K562 (cell line): Measurements from ENCODE around the gene TBC1D5.

Experiments
- TRIM24 ChIP-seq, 2 experiments: fragments of 450-650 bp; IDR thresholded peaks; 2 replicates each; pipeline ENCODE4 v1.6.1; 2016
- TF ChIP-seq, protein P1 (sequence below), 3 experiments: IDR thresholded peaks in 2 of 3; conservative IDR thresholded peaks in 1 of 3; 2 replicates each; pipeline ENCODE4 v1.5.1; 2011 to 2012; ENCODE audit warnings: low read length in 3 of 3, mild to moderate bottlenecking in 3 of 3, control low read depth in 2 of 3, improper control_type of control experiment in 1 of 3, inconsistent platforms in 1 of 3, low read depth in 1 of 3, mixed read lengths in 1 of 3, moderate library complexity in 1 of 3; ENCODE audit not compliant: insufficient read depth in 2 of 3
- TF ChIP-seq, protein P2 (sequence below): fragments of 200-600 bp; sonication (generic); IDR thresholded peaks from one replicate; pipeline ENCODE4 v1.6.1; 2012; ENCODE audit warnings: mild to moderate bottlenecking, low read depth, low read length, inconsistent platforms

DNA sequence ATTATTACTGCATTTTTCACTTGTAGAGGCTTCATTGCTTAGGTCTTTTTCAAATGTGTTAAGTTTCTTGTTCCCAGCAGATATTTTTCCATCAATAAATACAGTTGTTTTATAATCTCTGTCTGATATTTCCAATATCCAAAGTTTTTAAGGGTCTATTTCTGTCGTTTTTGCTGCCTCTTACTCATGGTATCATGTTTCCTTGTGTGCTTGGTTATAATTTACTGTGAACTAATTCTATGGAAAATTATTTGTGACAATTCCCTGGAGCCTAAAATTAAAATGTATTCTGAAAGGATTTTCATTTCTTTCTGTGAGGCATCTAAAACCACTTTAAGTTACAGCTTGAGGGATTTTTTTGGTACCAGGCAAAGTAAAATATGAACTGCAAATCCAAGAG is 17.5 kb downstream of the TBC1D5 start:
- TF ChIP-seq TRIM24 (IDR thresholded peaks at IDR 0.05): no peak
- TF ChIP-seq, protein P1, sequence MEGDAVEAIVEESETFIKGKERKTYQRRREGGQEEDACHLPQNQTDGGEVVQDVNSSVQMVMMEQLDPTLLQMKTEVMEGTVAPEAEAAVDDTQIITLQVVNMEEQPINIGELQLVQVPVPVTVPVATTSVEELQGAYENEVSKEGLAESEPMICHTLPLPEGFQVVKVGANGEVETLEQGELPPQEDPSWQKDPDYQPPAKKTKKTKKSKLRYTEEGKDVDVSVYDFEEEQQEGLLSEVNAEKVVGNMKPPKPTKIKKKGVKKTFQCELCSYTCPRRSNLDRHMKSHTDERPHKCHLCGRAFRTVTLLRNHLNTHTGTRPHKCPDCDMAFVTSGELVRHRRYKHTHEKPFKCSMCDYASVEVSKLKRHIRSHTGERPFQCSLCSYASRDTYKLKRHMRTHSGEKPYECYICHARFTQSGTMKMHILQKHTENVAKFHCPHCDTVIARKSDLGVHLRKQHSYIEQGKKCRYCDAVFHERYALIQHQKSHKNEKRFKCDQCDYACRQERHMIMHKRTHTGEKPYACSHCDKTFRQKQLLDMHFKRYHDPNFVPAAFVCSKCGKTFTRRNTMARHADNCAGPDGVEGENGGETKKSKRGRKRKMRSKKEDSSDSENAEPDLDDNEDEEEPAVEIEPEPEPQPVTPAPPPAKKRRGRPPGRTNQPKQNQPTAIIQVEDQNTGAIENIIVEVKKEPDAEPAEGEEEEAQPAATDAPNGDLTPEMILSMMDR (IDR thresholded peaks at IDR 0.05 in 2 of 3, conservative IDR thresholded peaks at IDR 0.05 in 1 of 3; ENCODE audit: insufficient read depth in 2 of 3, low read depth in 1 of 3, low read length in 3 of 3): no peak
- TF ChIP-seq, protein P2, sequence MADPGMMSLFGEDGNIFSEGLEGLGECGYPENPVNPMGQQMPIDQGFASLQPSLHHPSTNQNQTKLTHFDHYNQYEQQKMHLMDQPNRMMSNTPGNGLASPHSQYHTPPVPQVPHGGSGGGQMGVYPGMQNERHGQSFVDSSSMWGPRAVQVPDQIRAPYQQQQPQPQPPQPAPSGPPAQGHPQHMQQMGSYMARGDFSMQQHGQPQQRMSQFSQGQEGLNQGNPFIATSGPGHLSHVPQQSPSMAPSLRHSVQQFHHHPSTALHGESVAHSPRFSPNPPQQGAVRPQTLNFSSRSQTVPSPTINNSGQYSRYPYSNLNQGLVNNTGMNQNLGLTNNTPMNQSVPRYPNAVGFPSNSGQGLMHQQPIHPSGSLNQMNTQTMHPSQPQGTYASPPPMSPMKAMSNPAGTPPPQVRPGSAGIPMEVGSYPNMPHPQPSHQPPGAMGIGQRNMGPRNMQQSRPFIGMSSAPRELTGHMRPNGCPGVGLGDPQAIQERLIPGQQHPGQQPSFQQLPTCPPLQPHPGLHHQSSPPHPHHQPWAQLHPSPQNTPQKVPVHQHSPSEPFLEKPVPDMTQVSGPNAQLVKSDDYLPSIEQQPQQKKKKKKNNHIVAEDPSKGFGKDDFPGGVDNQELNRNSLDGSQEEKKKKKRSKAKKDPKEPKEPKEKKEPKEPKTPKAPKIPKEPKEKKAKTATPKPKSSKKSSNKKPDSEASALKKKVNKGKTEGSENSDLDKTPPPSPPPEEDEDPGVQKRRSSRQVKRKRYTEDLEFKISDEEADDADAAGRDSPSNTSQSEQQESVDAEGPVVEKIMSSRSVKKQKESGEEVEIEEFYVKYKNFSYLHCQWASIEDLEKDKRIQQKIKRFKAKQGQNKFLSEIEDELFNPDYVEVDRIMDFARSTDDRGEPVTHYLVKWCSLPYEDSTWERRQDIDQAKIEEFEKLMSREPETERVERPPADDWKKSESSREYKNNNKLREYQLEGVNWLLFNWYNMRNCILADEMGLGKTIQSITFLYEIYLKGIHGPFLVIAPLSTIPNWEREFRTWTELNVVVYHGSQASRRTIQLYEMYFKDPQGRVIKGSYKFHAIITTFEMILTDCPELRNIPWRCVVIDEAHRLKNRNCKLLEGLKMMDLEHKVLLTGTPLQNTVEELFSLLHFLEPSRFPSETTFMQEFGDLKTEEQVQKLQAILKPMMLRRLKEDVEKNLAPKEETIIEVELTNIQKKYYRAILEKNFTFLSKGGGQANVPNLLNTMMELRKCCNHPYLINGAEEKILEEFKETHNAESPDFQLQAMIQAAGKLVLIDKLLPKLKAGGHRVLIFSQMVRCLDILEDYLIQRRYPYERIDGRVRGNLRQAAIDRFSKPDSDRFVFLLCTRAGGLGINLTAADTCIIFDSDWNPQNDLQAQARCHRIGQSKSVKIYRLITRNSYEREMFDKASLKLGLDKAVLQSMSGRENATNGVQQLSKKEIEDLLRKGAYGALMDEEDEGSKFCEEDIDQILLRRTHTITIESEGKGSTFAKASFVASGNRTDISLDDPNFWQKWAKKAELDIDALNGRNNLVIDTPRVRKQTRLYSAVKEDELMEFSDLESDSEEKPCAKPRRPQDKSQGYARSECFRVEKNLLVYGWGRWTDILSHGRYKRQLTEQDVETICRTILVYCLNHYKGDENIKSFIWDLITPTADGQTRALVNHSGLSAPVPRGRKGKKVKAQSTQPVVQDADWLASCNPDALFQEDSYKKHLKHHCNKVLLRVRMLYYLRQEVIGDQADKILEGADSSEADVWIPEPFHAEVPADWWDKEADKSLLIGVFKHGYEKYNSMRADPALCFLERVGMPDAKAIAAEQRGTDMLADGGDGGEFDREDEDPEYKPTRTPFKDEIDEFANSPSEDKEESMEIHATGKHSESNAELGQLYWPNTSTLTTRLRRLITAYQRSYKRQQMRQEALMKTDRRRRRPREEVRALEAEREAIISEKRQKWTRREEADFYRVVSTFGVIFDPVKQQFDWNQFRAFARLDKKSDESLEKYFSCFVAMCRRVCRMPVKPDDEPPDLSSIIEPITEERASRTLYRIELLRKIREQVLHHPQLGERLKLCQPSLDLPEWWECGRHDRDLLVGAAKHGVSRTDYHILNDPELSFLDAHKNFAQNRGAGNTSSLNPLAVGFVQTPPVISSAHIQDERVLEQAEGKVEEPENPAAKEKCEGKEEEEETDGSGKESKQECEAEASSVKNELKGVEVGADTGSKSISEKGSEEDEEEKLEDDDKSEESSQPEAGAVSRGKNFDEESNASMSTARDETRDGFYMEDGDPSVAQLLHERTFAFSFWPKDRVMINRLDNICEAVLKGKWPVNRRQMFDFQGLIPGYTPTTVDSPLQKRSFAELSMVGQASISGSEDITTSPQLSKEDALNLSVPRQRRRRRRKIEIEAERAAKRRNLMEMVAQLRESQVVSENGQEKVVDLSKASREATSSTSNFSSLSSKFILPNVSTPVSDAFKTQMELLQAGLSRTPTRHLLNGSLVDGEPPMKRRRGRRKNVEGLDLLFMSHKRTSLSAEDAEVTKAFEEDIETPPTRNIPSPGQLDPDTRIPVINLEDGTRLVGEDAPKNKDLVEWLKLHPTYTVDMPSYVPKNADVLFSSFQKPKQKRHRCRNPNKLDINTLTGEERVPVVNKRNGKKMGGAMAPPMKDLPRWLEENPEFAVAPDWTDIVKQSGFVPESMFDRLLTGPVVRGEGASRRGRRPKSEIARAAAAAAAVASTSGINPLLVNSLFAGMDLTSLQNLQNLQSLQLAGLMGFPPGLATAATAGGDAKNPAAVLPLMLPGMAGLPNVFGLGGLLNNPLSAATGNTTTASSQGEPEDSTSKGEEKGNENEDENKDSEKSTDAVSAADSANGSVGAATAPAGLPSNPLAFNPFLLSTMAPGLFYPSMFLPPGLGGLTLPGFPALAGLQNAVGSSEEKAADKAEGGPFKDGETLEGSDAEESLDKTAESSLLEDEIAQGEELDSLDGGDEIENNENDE: no peak
